ENCODE measurements around the gene FLRT2.

The FLRT2 gene

DNA sequence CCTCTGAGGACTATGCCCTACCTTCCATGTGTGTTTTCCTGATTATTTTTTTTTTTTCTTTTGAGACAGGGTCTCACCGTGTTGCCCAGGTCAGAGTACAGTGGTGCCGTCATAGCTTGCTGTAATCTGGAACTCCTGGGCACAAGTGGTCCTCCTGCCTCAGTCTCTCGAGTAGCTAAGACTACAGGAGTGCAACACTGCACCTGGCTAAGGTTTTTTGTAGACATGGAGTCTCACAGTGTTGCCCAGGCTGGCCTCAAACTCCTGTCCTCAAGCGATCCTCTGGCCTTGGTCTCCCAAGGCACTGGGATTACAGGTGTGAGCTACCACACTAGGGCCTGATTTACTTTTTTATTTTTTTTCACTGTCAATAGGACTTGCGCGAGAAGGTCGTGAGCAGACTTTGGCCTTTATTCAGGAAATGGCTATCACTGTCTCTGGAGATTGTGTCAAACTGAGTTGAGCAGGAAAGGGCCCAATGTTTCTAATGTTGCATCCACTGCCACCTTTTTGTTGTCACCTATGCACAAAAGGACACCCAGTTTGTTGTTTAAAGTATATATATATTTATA lies 47.7 kb downstream of the FLRT2 start:
- ATAC-seq (ENCODE audit: low read depth) (no peak), DNase-seq (ENCODE audit: low spot score) (no peak)
- Histone ChIP-seq H3K27ac (ENCODE audit: poor library complexity, severe bottlenecking) (no peak overlapping the region), H3K4me3 (ENCODE audit: severe bottlenecking) (no peak overlapping the region), H3K27me3 (ENCODE audit: insufficient read depth, poor library complexity, severe bottlenecking) (no peaks in the 10 kb centered on the region), H3K9me3 (ENCODE audit: severe bottlenecking) (no peaks in the 10 kb centered on the region), H3K4me1 (ENCODE audit: insufficient read depth, poor library complexity, severe bottlenecking) (peaks cover 16% of the 10 kb centered on the region), H3K36me3 (ENCODE audit: low read depth) (peaks cover 5% of the 10 kb centered on the region; the same call in 1 of the 2 replicates)
- TF ChIP-seq, protein P1, sequence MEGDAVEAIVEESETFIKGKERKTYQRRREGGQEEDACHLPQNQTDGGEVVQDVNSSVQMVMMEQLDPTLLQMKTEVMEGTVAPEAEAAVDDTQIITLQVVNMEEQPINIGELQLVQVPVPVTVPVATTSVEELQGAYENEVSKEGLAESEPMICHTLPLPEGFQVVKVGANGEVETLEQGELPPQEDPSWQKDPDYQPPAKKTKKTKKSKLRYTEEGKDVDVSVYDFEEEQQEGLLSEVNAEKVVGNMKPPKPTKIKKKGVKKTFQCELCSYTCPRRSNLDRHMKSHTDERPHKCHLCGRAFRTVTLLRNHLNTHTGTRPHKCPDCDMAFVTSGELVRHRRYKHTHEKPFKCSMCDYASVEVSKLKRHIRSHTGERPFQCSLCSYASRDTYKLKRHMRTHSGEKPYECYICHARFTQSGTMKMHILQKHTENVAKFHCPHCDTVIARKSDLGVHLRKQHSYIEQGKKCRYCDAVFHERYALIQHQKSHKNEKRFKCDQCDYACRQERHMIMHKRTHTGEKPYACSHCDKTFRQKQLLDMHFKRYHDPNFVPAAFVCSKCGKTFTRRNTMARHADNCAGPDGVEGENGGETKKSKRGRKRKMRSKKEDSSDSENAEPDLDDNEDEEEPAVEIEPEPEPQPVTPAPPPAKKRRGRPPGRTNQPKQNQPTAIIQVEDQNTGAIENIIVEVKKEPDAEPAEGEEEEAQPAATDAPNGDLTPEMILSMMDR (IDR thresholded peaks at IDR 0.05; ENCODE audit: poor library complexity, severe bottlenecking) = no peak

DNA sequence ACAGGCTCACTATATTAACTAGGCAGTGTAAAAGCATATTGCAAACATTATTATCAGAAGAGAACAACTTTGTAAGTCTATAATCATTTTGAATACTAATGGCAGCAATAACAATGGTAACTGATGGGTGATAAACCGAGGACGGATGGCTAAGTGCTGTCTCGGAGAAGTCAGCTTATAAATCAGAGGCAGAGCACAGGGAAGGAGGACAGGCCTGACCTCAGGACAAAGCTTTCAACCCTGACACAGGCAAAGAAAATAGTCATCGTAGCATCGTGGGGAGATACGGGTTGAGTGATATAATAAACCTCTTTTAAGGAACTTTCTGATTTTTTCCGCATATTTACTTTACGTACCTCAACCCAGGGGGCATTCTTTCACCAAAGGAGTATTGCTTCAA lies 48.4 kb downstream of the FLRT2 start:
- Histone ChIP-seq H3K27ac (ENCODE audit: poor library complexity, severe bottlenecking) (no peak overlapping the region), H3K4me1 (ENCODE audit: insufficient read depth, poor library complexity, severe bottlenecking) (peaks cover 10% of the 10 kb centered on the region), H3K9me3 (ENCODE audit: severe bottlenecking) (no peaks in the 10 kb centered on the region), H3K4me3 (ENCODE audit: severe bottlenecking) (no peak overlapping the region), H3K27me3 (ENCODE audit: insufficient read depth, poor library complexity, severe bottlenecking) (no peaks in the 10 kb centered on the region), H3K36me3 (ENCODE audit: low read depth) (peaks cover 5% of the 10 kb centered on the region; the same call in 1 of the 2 replicates)
- ATAC-seq (ENCODE audit: low read depth) = no peak
- DNase-seq (ENCODE audit: low spot score) = no peak
- TF ChIP-seq, protein P1 (IDR thresholded peaks at IDR 0.05; ENCODE audit: poor library complexity, severe bottlenecking) = no peak

DNA sequence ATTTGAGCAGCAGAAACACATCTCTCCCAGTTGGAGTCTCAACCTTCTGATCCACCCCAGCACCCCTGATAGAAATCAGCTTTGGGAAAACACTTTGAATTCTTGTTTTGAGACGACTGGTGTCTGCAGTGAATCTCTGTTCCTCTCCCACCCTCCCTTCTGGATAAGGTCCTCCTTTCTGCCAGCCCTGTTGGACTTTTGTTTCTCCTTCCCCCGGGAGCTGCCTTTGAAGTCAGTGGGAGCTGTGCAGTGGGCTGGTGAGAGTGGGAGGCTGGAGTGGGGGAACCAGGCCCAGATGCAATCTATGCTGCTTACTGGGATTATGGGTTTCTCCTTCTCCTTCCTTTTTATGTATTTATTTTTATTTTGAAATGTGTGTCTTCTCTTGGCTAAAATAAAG lies 49.0 kb downstream of the FLRT2 start:
- ATAC-seq (ENCODE audit: low read depth) (no peak), DNase-seq (ENCODE audit: low spot score) (no peak)
- H3K27me3 ChIP-seq (ENCODE audit: insufficient read depth, poor library complexity, severe bottlenecking) = no peaks in the 10 kb centered on the region
- H3K9me3 ChIP-seq (ENCODE audit: severe bottlenecking) = no peaks in the 10 kb centered on the region
- H3K4me3 ChIP-seq (ENCODE audit: severe bottlenecking) = no peak overlapping the region
- no peak overlapping the region for H3K27ac ChIP-seq (ENCODE audit: poor library complexity, severe bottlenecking)
- H3K4me1 ChIP-seq (ENCODE audit: insufficient read depth, poor library complexity, severe bottlenecking) = peaks cover 10% of the 10 kb centered on the region
- TF ChIP-seq, protein P1 (IDR thresholded peaks at IDR 0.05; ENCODE audit: poor library complexity, severe bottlenecking) = no peak
- H3K36me3 ChIP-seq (ENCODE audit: low read depth) = peaks cover 5% of the 10 kb centered on the region; the same call in 1 of the 2 replicates

DNA sequence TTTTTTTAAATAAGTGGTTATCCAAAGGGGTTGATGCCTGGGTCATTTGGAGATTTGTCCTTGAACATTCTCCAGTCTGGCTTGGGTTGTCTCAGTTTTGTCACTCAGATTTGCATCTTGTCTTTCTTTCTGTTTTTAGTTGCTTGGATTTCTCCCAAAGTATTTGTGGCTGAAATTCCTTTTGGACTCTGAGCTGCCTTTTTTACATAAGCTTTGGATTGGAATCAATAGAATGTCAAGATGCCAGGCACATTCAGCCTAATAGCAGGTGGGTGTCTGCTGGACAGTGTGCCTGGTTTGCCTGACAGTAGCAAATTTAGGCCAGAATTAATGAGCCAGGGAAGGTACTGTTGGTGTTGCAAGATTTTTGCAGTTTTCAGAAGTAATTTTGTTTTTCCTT lies 50.0 kb downstream of the FLRT2 start:
- Histone ChIP-seq H3K27ac (ENCODE audit: poor library complexity, severe bottlenecking) (no peak overlapping the region), H3K27me3 (ENCODE audit: insufficient read depth, poor library complexity, severe bottlenecking) (no peaks in the 10 kb centered on the region), H3K9me3 (ENCODE audit: severe bottlenecking) (no peaks in the 10 kb centered on the region), H3K4me3 (ENCODE audit: severe bottlenecking) (no peak overlapping the region), H3K36me3 (ENCODE audit: low read depth) (peaks cover 5% of the 10 kb centered on the region; the same call in 1 of the 2 replicates), H3K4me1 (ENCODE audit: insufficient read depth, poor library complexity, severe bottlenecking) (peaks cover 6% of the 10 kb centered on the region)
- TF ChIP-seq, protein P1 (IDR thresholded peaks at IDR 0.05; ENCODE audit: poor library complexity, severe bottlenecking) = no peak
- no peak for DNase-seq (ENCODE audit: low spot score)
- ATAC-seq (ENCODE audit: low read depth) = no peak

DNA sequence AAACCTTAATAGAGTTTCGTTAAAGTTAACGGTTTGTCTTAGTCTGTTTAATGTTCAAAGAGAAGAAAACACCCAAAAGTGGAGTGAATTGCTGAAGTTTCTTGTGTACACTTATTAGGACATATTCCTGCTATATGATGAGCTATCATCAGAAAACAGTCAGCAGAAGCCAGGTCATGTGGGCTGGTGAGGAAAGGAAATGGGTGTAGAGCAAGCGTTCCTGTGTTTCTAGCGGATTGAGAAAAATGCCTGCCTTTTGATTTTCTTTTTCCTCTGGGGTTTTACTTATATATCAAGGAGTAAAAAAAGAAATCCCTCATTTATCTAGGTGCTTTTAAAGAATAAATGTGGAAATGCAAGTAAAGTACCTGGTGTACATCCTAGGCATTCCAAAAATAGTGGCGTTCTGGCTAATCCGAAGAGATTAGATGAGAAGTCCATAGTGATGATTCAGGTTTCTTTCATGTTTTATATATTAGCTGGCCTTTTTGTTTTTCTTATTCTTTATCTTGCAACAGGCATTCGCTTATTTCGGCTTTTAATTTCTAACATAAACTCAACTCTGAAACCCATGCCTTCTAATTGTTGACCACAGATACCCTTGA lies 50.7 kb downstream of the FLRT2 start:
- H3K9me3 ChIP-seq (ENCODE audit: severe bottlenecking) = no peaks in the 10 kb centered on the region
- H3K27ac ChIP-seq (ENCODE audit: poor library complexity, severe bottlenecking) = no peak overlapping the region
- DNase-seq (ENCODE audit: low spot score) = no peak
- H3K4me3 ChIP-seq (ENCODE audit: severe bottlenecking) = no peak overlapping the region
- TF ChIP-seq, protein P1 (IDR thresholded peaks at IDR 0.05; ENCODE audit: poor library complexity, severe bottlenecking) = no peak
- peaks cover 4% of the 10 kb centered on the region for H3K4me1 ChIP-seq (ENCODE audit: insufficient read depth, poor library complexity, severe bottlenecking)
- no peak for ATAC-seq (ENCODE audit: low read depth)
- no peaks in the 10 kb centered on the region for H3K27me3 ChIP-seq (ENCODE audit: insufficient read depth, poor library complexity, severe bottlenecking)
- H3K36me3 ChIP-seq (ENCODE audit: low read depth) = peaks cover 5% of the 10 kb centered on the region; the same call in 1 of the 2 replicates
